ENCODE data around the gene OXGR1. TPM values are rescaled to one million over a fixed set of nuclear protein-coding genes. Genes with fewer than 3 reads are reported as not detected.
"Not testable (repeated sequence)": the region's sequence is repeated elsewhere in the genome, so short reads cannot be mapped to it uniquely, and the experiment has no call there.

Gene OXGR1
- total RNA-seq, 2 experiments from 2014 or later, result not detected

GRCh38 chr13:96982672-96983071 lies 11.6 kb downstream of the OXGR1 start:
- no peak for DNase-seq (ENCODE audit: low spot score)
- ChIA-PET CTCF (ENCODE audit: unreplicated experiment) (no interaction called here), POLR2A (no interaction called here)
- H3K4me1 ChIP-seq (ENCODE audit: insufficient read depth, low read length, poor library complexity, severe bottlenecking), result no peaks in the 10 kb centered on the region
- H3K36me3 ChIP-seq (ENCODE audit: insufficient read depth, low read length), result no peaks in the 10 kb centered on the region
- H3K4me3 ChIP-seq (ENCODE audit: low read depth, low read length, poor library complexity, severe bottlenecking), result no peak overlapping the region
- BruUV-seq (replicated peaks), result no TSS peak
- H3K9me3 ChIP-seq (ENCODE audit: low read length), result no peaks in the 10 kb centered on the region
- no peaks in the 10 kb centered on the region for H4K20me1 ChIP-seq (ENCODE audit: insufficient read depth, low read length)
- no peak overlapping the region for H3K27ac ChIP-seq (ENCODE audit: low read depth, low read length, poor library complexity, severe bottlenecking)
- no peak overlapping the region for H2AFZ ChIP-seq (ENCODE audit: low read length)
- no peak overlapping the region for H3K4me2 ChIP-seq (ENCODE audit: low read length)
- H3K9me2 ChIP-seq (ENCODE audit: insufficient read depth, low read length), result no peaks in the 10 kb centered on the region
- TF ChIP-seq CTCF (conservative IDR thresholded peaks at IDR 0.05; ENCODE audit: low read length) (no peak), EZH2phosphoT487 (IDR thresholded peaks at IDR 0.05; ENCODE audit: borderline replicate concordance, low read depth, low read length) (no peak)
- H3K79me2 ChIP-seq (ENCODE audit: insufficient read depth, low read depth, low read length), result no peaks in the 10 kb centered on the region
- intact Hi-C loops (cut with micrococcal nuclease; ENCODE audit: unreplicated experiment), result no loop called here

- H3K4me3 ChIP-seq (ENCODE audit: low read depth, low read length, poor library complexity, severe bottlenecking); H3K36me3 ChIP-seq (ENCODE audit: insufficient read depth, low read length); BruUV-seq (replicated peaks); H3K27ac ChIP-seq (ENCODE audit: low read depth, low read length, poor library complexity, severe bottlenecking); POLR2A ChIA-PET; H3K79me2 ChIP-seq (ENCODE audit: insufficient read depth, low read depth, low read length); H4K20me1 ChIP-seq (ENCODE audit: insufficient read depth, low read length); intact Hi-C loops (cut with micrococcal nuclease; ENCODE audit: unreplicated experiment); H3K4me2 ChIP-seq (ENCODE audit: low read length); H2AFZ ChIP-seq (ENCODE audit: low read length); CTCF ChIA-PET (ENCODE audit: unreplicated experiment); H3K4me1 ChIP-seq (ENCODE audit: insufficient read depth, low read length, poor library complexity, severe bottlenecking); H3K9me2 ChIP-seq (ENCODE audit: insufficient read depth, low read length); H3K9me3 ChIP-seq (ENCODE audit: low read length); DNase-seq (ENCODE audit: low spot score): not testable (repeated sequence)
Measured at GRCh38 chr13:96979861-96980260, 14.4 kb downstream of the OXGR1 start.

DNA sequence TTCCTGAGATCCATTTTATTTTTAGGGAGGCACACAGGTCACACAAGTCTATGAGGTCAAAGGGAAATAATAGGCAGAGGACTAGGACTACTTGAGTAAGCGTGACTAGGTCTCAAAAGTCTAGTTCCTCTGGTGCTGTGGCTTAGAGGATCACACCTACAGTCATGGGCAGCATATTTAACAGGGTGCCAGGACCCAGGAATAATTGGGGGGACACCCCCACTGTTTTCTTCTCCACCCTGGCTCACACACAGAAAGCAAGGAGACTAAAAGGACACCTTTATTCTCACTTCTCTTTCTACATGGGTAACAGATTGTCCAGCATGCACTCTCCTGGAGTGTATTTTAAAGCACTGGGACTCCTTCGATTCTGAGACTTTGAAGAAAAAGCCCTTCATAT lies 26.2 kb downstream of the OXGR1 start:
- H3K79me2 ChIP-seq (ENCODE audit: insufficient read depth, low read depth, low read length), result no peaks in the 10 kb centered on the region
- H2AFZ ChIP-seq (ENCODE audit: low read length), result no peak overlapping the region
- TF ChIP-seq CTCF (conservative IDR thresholded peaks at IDR 0.05; ENCODE audit: low read length) (no peak), EZH2phosphoT487 (IDR thresholded peaks at IDR 0.05; ENCODE audit: borderline replicate concordance, low read depth, low read length) (no peak)
- no peak for DNase-seq (ENCODE audit: low spot score)
- intact Hi-C loops (cut with micrococcal nuclease; ENCODE audit: unreplicated experiment), result no loop called here
- H3K27ac ChIP-seq (ENCODE audit: low read depth, low read length, poor library complexity, severe bottlenecking), result no peak overlapping the region
- no peak overlapping the region for H3K4me2 ChIP-seq (ENCODE audit: low read length)
- POLR2A ChIA-PET, result no interaction called here
- CTCF ChIA-PET (ENCODE audit: unreplicated experiment), result no interaction called here
- BruUV-seq (replicated peaks), result no TSS peak
- H3K9me3 ChIP-seq (ENCODE audit: low read length), result peaks cover 5% of the 10 kb centered on the region; the same call in 1 of the 2 replicates
- no peaks in the 10 kb centered on the region for H3K9me2 ChIP-seq (ENCODE audit: insufficient read depth, low read length)
- no peaks in the 10 kb centered on the region for H3K4me1 ChIP-seq (ENCODE audit: insufficient read depth, low read length, poor library complexity, severe bottlenecking)
- no peaks in the 10 kb centered on the region for H4K20me1 ChIP-seq (ENCODE audit: insufficient read depth, low read length)
- no peak overlapping the region for H3K4me3 ChIP-seq (ENCODE audit: low read depth, low read length, poor library complexity, severe bottlenecking)
- H3K36me3 ChIP-seq (ENCODE audit: insufficient read depth, low read length), result no peaks in the 10 kb centered on the region

Measured in OCI-LY7 (cell line).